NCI-H128 (cell line): ENCODE measurements around the gene GMCL2.

Experiments used
- DNase-seq: peaks from one replicate; lab custom pipeline; 2025; ENCODE audit not compliant: unreplicated experiment; lab: John Stamatoyannopoulos, UW

GMCL2 gene

GRCh38 chr5:178145965-178146820 lies 41.0 kb downstream of the GMCL2 start:
- DNase-seq = peak; percentile 22

- no peak for DNase-seq
Observed at GRCh38 chr5:178143901-178144300, 43.3 kb downstream of the GMCL2 start.

GRCh38 chr5:178143246-178143645 lies 43.9 kb downstream of the GMCL2 start:
- DNase-seq = no peak

- DNase-seq = no peak
Observed at GRCh38 chr5:178142642-178143041, 44.5 kb downstream of the GMCL2 start.

GRCh38 chr5:178141550-178141949 lies 45.6 kb downstream of the GMCL2 start:
- DNase-seq = no peak

GRCh38 chr5:178137991-178138390 lies 49.2 kb downstream of the GMCL2 start:
- no peak for DNase-seq

GRCh38 chr5:178136990-178137389 lies 50.2 kb downstream of the GMCL2 start:
- no peak for DNase-seq
